22Rv1 (cell line): ENCODE measurements around the gene CD48.

Experiments
- CTCF ChIP-seq: fragments of 450-650 bp; IDR thresholded peaks from 2 replicates; pipeline ENCODE4 v1.5.1; 2017; ENCODE audit warnings: mild to moderate bottlenecking
- ZFX ChIP-seq: fragments of 450-650 bp; IDR thresholded peaks from 2 replicates; pipeline ENCODE4 v1.6.1; 2017; ENCODE audit warnings: antibody characterized with exemption, borderline replicate concordance

GRCh38 chr1:160741612-160742348, 30.2 kb upstream of the CD48 start:
- TF ChIP-seq CTCF (no peak), ZFX (no peak)
